MV-4-11 (cell line): Measurements from ENCODE around the gene DNASE1L1.

ENCODE experiments used
- DNase-seq: peaks from one replicate; lab custom pipeline; 2025; lab: John Stamatoyannopoulos, UW

The DNASE1L1 gene, protein sequence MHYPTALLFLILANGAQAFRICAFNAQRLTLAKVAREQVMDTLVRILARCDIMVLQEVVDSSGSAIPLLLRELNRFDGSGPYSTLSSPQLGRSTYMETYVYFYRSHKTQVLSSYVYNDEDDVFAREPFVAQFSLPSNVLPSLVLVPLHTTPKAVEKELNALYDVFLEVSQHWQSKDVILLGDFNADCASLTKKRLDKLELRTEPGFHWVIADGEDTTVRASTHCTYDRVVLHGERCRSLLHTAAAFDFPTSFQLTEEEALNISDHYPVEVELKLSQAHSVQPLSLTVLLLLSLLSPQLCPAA

DNA sequence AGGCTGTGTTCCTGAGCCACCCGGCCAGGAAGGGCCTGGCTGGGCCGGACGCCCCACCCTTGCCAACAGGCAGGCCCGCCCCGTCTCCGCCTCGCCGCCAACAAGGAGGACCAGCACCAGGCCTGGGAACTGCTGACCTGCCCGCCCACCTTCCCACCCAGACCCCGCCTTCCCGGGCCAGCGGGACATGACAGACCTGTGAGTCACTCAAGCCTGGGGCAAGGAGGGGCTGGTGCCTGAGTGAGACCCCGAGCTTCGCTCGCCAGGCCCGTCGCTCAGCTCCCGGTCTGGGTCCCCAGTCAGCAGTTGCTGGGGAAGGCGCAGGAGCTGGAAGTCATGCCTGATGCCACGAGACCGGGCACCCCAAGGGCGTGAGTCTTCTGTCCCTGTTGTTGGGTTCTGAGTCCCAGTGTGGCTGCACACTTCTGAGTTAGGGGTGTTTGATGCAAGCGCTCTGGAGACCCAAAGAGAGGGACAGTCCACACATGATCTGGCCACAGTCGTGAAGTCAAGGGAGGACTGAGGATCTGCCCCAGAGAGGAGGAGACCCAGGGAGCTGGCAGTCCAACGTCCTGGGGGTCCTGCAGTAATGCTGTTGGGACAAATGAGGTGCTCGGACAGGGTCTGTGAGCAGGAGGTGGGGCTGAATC is at the start of gene DNASE1L1:
TSS of gene DNASE1L1 (minus strand) at position 33 of the 650 bp plus-strand sequence. CDS start 3,686 bp downstream, outside the sequence.
- DNase-seq: peak; percentile 78

DNA sequence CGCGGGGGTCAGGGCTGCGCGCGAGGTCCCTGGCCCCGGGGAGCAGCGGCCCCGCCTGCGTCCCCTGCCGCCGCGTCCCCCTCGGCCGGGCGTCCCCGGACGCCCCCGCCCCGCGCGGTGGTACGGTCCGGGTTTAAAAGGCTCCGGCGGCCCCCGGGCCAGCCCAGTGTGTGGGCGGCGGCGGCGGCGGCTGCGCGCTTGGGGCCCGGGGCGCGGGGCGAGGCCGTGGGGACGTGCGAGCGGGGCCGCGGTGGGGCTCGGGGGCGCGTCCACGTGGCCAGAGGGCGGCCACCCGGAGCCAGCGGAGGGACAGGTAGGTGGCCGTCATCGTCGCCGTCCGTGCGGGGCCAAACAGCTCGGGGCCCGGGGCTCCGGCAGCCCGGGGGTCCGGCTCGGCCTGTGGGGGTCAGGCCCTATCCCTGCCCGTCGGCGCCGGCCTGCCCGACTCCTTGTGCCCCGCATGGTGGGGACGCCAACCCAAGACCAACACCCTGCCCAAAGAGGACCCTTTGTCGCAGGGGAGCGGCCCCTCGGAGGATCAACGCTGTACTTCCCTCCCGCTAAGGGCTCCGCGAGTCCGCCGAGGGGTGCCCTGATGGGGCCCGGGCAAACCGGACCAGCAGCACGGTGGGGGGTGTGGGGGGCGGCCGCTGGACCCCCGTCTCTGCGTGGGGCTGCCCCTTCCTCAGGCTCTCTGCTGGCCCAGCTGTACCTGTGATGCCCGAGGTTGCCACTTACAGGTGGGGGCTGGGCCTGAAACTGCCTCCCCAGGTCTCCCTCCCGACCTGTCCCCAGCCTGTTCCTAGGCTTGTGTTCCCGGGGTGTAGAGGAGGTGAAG is 49.3 kb upstream of the DNASE1L1 start, which contains the start of gene PLXNA3:
TSS of gene PLXNA3 (plus strand) at position 166 of the 838 bp plus-strand sequence. CDS start 1,903 bp downstream, outside the sequence.
- no peak for DNase-seq

- no peak for DNase-seq
These were observed 48.5 kb upstream of the DNASE1L1 start for GRCh38 chrX:154457491-154458115.

- DNase-seq: no peak
These were observed 43.8 kb upstream of the DNASE1L1 start for GRCh38 chrX:154452823-154453222.

DNA sequence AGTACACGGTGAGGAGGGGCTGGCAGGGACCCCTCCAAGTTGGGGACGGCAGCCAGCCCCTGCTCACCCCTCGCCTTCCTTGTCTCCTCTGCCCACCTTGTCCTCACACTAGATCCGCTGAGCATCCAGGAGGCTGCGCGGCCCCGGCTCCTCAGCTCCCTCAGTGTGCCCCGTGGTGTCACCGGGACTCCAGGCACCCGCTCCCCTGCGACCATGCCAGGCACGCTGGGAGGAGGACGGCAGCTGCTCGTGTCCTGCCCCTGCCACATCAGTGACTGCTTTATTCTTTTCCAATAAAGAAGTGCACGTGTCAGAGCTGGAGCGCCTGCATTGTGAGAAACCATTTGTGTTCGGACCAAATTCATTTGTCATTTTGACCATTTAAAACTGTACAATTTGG is 41.3 kb upstream of the DNASE1L1 start:
- DNase-seq: no peak

GRCh38 chrX:154449618-154450017 is 40.6 kb upstream of the DNASE1L1 start:
- DNase-seq: no peak

DNA sequence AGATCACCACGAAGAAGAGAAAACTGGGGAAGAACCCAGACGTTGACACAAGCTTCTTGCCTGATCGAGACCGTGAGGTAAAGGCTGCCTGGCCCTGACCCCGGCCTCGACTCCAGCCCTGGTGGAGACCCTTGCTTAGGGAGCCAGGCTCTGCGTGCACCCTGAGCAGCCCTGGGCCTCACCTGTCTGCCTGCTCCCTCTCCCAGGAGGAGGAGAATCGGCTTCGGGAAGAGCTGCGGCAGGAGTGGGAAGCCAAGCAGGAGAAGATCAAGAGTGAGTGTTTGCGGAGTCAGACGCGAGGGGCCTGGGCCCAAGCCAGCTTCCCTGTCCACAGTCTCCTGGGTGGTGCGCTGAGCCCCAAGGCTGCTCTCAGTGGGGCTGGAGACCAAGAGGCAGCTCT is 39.4 kb upstream of the DNASE1L1 start:
- no peak for DNase-seq

- no peak for DNase-seq
These were observed 37.4 kb upstream of the DNASE1L1 start for GRCh38 chrX:154446430-154446829.

DNA sequence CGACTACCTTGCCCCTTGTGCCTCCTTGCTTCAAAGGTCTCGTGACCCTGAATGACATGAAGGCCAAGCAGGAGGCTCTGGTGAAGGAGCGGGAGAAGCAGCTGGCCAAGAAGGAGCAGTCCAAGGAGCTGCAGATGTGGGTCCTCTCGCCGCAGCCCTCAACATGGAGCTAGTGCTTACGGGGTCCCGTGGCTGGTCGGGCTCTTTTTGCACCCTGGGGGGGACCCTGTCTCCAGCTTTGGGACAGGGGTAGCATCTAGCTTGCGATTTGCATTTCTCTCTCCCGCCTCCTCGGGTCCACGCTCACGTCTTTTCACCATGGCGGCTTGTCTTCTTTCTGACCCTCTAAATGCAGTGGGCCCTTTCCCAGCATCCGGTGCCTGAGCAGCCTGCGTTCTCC is 36.7 kb upstream of the DNASE1L1 start:
- DNase-seq: no peak

- DNase-seq: no peak
These were observed 35.7 kb upstream of the DNASE1L1 start for GRCh38 chrX:154444755-154445246.

- peak; percentile 36 for DNase-seq
These were observed 35.1 kb upstream of the DNASE1L1 start, which contains the start of gene FAM50A for GRCh38 chrX:154443992-154444754. TSS of gene FAM50A (plus strand) at chrX:154444141. CDS start at chrX:154444236, 95 bp downstream.

GRCh38 chrX:154443479-154443910 is 34.4 kb upstream of the DNASE1L1 start:
- DNase-seq: no peak

- DNase-seq: no peak
These were observed 33.1 kb upstream of the DNASE1L1 start for GRCh38 chrX:154441984-154442707.

GRCh38 chrX:154441564-154441963 is 32.5 kb upstream of the DNASE1L1 start:
- no peak for DNase-seq

- DNase-seq: no peak
These were observed 31.7 kb upstream of the DNASE1L1 start for GRCh38 chrX:154440623-154441357.

GRCh38 chrX:154439841-154440240 is 30.8 kb upstream of the DNASE1L1 start:
- DNase-seq: no peak

- DNase-seq: no peak
These were observed 29.2 kb upstream of the DNASE1L1 start for GRCh38 chrX:154437971-154438893.

DNA sequence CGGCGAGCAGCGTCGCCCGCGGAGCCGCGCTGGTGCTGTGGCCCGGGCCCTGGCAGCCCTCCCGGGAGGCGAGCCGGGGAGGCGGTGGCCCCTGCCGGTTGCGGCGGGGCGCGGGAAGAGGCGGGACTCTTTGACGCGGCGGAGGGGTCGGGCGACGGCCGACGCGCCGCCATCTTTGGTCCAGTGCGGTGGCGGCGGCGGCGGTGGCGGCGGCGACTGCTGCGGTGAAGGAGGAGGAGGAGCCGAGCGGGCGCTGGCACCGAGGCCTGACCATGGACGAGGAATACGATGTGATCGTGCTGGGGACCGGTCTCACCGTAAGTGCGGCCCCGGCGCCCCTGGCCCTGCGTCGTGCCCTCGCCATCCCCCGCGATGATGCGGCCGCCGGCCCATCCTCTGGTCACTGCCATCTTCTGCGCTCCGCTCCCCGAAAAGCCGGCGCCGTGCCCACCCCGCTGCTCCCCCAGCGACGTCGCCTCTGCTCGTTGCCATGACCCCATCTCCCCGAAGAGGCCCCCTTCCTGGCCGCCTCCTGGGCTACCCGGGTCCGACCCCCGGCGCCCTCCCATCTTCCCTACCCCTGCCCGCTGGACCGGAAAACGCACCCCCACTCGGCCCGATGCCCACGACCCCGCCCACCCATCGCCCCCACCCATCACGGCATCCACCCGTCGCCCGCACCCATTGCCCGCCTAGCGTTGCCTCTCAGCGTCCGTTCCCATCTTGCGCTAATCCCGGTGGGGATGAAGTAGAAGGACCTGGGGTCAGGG is 28.1 kb upstream of the DNASE1L1 start, which contains the start of gene GDI1:
TSS of gene GDI1 (plus strand) at position 172 of the 770 bp plus-strand sequence. CDS start at position 273, 101 bp downstream.
- DNase-seq: no peak
